ENCODE results near the gene IL1RAPL2.

Gene IL1RAPL2

GRCh38 chrX:105635794-105636193 lies 1069.8 kb downstream of the IL1RAPL2 start:
- no peak overlapping the region for H3K27ac ChIP-seq
- no peak for TF ChIP-seq CTCF (conservative IDR thresholded peaks at IDR 0.05)

GRCh38 chrX:105636667-105637066 lies 1070.7 kb downstream of the IL1RAPL2 start:
- H3K27ac ChIP-seq, result no peak overlapping the region
- TF ChIP-seq CTCF (conservative IDR thresholded peaks at IDR 0.05), result no peak

GRCh38 chrX:105645667-105646357 lies 1079.8 kb downstream of the IL1RAPL2 start:
- TF ChIP-seq CTCF (conservative IDR thresholded peaks at IDR 0.05), result no peak
- no peak overlapping the region for H3K27ac ChIP-seq

GRCh38 chrX:105646592-105647372 lies 1080.8 kb downstream of the IL1RAPL2 start:
- TF ChIP-seq CTCF (conservative IDR thresholded peaks at IDR 0.05), result no peak
- H3K27ac ChIP-seq, result no peak overlapping the region

- TF ChIP-seq CTCF (conservative IDR thresholded peaks at IDR 0.05), result no peak
- H3K27ac ChIP-seq, result no peak overlapping the region
These were observed 1081.8 kb downstream of the IL1RAPL2 start for GRCh38 chrX:105647749-105648148.

- no peak for TF ChIP-seq CTCF (conservative IDR thresholded peaks at IDR 0.05)
- no peak overlapping the region for H3K27ac ChIP-seq
These were observed 1082.7 kb downstream of the IL1RAPL2 start for GRCh38 chrX:105648732-105649131.

GRCh38 chrX:105650577-105650976 lies 1084.6 kb downstream of the IL1RAPL2 start:
- TF ChIP-seq CTCF (conservative IDR thresholded peaks at IDR 0.05), result no peak
- H3K27ac ChIP-seq, result no peak overlapping the region

Data from VCaP (cell line).